Ovary (tissue), 3 donors: ENCODE measurements around the gene GPC6.

Source experiments
- POLR2A ChIP-seq: fragments of 450-650 bp; IDR thresholded peaks from one replicate; pipeline ENCODE4 v1.6.1; 2017; ENCODE audit warnings: antibody characterized with exemption, mild to moderate bottlenecking, moderate library complexity
- TF ChIP-seq, protein P1 (sequence below), 3 donors: fragments of 450-650 bp in 2 of 3; fragments of 200-600 bp in 1 of 3; IDR thresholded peaks; one replicate each; pipeline versions ENCODE4 v1.5.1 to v1.8.0; 2016 to 2022; ENCODE audit warnings: antibody characterized with exemption in 3 of 3, mild to moderate bottlenecking in 1 of 3
- donor health status: DM: no; HTN: no; CAD: no.

DNA sequence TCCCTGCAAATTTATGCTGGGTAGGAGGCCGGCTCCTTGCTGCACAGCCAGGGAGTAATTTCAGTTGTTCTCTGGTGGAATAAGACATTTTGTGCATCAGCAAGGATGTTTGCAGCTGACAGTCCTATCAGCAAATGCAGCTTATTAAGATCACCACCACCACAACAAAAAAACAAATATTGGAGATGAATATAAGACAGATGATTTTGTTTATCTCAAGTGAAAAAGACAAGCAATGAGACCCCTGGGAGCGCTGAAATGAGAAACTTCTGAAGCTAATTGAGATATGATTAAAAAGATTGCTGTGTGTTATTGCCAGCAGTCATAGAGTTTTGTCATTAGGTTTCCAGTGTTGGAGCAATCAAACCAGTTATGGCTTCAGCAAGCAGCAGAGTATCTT is 505.6 kb downstream of the GPC6 start:
- TF ChIP-seq POLR2A: no peak
- TF ChIP-seq, protein P1, sequence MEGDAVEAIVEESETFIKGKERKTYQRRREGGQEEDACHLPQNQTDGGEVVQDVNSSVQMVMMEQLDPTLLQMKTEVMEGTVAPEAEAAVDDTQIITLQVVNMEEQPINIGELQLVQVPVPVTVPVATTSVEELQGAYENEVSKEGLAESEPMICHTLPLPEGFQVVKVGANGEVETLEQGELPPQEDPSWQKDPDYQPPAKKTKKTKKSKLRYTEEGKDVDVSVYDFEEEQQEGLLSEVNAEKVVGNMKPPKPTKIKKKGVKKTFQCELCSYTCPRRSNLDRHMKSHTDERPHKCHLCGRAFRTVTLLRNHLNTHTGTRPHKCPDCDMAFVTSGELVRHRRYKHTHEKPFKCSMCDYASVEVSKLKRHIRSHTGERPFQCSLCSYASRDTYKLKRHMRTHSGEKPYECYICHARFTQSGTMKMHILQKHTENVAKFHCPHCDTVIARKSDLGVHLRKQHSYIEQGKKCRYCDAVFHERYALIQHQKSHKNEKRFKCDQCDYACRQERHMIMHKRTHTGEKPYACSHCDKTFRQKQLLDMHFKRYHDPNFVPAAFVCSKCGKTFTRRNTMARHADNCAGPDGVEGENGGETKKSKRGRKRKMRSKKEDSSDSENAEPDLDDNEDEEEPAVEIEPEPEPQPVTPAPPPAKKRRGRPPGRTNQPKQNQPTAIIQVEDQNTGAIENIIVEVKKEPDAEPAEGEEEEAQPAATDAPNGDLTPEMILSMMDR (IDR thresholded peaks at IDR 0.05): no peak
